GM12801 (cell line): ENCODE measurements around the gene MSH5.

Experiments
- TF ChIP-seq, protein P1 (sequence below): IDR thresholded peaks from one replicate; pipeline ENCODE4 v1.5.1; 2011; ENCODE audit warnings: control low read depth; ENCODE audit not compliant: insufficient read length; ENCODE audit errors: extremely low read depth

Gene MSH5

DNA sequence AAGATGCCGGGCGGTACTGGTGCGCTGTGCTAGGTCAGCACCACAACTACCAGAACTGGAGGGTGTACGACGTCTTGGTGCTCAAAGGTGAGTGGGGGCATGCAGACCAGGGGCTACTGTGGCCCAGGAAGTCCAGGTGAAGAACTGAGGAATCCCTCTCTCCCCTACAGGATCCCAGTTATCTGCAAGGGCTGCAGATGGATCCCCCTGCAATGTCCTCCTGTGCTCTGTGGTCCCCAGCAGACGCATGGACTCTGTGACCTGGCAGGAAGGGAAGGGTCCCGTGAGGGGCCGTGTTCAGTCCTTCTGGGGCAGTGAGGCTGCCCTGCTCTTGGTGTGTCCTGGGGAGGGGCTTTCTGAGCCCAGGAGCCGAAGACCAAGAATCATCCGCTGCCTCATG lies 32.1 kb upstream of the MSH5 start:
- TF ChIP-seq, protein P1, sequence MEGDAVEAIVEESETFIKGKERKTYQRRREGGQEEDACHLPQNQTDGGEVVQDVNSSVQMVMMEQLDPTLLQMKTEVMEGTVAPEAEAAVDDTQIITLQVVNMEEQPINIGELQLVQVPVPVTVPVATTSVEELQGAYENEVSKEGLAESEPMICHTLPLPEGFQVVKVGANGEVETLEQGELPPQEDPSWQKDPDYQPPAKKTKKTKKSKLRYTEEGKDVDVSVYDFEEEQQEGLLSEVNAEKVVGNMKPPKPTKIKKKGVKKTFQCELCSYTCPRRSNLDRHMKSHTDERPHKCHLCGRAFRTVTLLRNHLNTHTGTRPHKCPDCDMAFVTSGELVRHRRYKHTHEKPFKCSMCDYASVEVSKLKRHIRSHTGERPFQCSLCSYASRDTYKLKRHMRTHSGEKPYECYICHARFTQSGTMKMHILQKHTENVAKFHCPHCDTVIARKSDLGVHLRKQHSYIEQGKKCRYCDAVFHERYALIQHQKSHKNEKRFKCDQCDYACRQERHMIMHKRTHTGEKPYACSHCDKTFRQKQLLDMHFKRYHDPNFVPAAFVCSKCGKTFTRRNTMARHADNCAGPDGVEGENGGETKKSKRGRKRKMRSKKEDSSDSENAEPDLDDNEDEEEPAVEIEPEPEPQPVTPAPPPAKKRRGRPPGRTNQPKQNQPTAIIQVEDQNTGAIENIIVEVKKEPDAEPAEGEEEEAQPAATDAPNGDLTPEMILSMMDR: no peak

GRCh38 chr6:31708224-31708623 lies 31.6 kb upstream of the MSH5 start:
- TF ChIP-seq, protein P1: no peak

GRCh38 chr6:31710523-31711219 lies 29.1 kb upstream of the MSH5 start:
- TF ChIP-seq, protein P1: no peak

DNA sequence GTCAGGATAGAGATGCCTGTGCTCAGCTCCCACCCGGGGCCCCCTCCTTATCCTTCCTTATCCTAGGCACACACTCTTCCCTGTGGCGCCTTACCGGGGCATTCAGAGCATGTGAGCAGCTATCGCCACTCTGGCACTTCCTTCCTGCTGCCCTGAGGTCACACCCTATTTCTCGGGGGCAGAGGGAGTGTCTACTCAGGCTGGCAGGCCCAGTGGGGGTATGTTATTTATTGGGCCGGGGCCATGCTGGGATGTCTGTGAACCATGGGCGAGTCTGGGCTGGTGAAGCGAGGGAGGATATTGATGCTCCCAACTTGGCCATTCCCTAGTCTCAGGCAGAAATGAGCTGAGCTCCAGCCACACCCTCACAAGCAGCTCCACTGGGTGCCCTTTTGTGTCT lies 28.6 kb upstream of the MSH5 start:
- TF ChIP-seq, protein P1: no peak

DNA sequence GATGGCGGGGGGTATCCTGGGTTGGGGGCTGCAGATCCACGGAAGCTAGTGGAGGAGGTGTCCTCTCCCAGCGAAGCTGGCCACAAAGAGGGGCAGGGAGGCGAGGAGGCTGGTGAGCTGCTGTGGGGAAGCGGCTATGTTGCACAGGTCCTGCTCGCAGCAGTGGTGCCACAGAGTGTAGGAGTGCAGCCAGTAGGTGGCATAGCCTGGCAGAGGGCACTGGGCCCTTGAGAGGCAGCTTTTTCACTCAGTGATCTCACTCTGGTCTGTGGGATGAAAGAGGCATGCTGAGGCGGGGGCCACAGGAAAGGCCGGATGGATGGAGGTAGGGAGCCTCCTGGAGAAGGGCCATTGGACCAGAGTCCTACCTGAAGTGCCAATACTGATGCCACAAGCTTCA lies 27.5 kb upstream of the MSH5 start:
- TF ChIP-seq, protein P1: no peak

DNA sequence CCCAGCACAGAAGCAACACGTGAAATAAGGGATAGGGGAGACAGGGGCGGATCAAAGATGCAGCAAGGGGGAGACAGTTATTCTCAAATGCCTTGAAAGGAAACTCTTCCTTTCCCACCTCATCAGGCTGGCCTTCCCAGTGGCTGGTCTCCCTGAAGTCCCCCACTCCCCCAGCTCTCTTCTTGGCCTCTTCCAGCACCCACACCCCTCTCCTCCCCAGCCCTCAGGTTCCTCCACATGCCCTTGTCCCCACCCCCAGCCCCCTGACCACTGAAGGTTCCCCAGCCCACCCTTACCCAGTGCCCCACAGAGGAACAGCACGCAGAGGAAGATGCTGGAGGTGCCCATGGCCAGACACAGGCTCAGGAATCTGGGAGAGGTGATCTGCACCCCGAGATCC lies 26.3 kb upstream of the MSH5 start:
- TF ChIP-seq, protein P1: no peak

- TF ChIP-seq, protein P1: no peak
Measured at GRCh38 chr6:31713991-31714684, 25.7 kb upstream of the MSH5 start.
